Measurements from ENCODE around the gene ENPP7. TPM values are rescaled to one million over a fixed set of nuclear protein-coding genes. Genes with fewer than 3 reads are reported as not detected.
A peak's percentile ranks its signal among the peaks of the same experiment; 100 is the strongest.
"Not testable (repeated sequence)": the region's sequence is repeated elsewhere in the genome, so short reads cannot be mapped to it uniquely, and the experiment has no call there.

ENPP7 gene
- total RNA-seq, 1 donor = not detected

GRCh38 chr17:79769570-79770506 is 39.1 kb downstream of the ENPP7 start:
- peaks cover 10% of the 10 kb centered on the region for H3K27me3 ChIP-seq (ENCODE audit: insufficient read depth, low read length)
- H3K9me3 ChIP-seq (ENCODE audit: low read depth, low read length) = no peaks in the 10 kb centered on the region
- H3K4me3 ChIP-seq (ENCODE audit: low read length) = no peak overlapping the region
- no peaks in the 10 kb centered on the region for H3K4me1 ChIP-seq (ENCODE audit: insufficient read depth, low read length)

DNA sequence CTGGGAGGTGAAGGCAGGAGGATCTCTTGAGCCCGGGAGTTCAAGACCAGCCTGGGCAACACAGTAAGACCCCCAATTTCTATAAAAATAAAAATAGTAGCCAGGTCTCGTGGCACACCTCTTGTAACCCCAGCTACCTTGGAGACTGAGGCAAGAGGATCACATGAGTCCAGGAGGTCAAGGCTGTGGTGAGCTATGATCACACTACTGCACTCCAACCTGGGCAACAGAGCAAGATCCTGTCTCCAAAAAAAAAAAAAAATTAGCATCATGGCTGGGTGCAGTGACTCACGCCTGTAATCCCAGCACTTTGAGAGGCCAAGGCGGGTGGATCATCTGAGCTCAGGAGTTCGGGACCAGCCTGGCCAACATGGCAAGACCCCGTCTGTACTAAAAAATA is 40.5 kb downstream of the ENPP7 start:
- no peaks in the 10 kb centered on the region for H3K4me1 ChIP-seq (ENCODE audit: insufficient read depth, low read length)
- peaks cover 25% of the 10 kb centered on the region for H3K27me3 ChIP-seq (ENCODE audit: insufficient read depth, low read length)
- H3K4me3 ChIP-seq (ENCODE audit: low read length) = no peak overlapping the region
- H3K9me3 ChIP-seq (ENCODE audit: low read depth, low read length) = no peaks in the 10 kb centered on the region

GRCh38 chr17:79772726-79773125 is 42.0 kb downstream of the ENPP7 start:
- peaks cover 34% of the 10 kb centered on the region for H3K27me3 ChIP-seq (ENCODE audit: insufficient read depth, low read length)
- H3K4me3 ChIP-seq (ENCODE audit: low read length); H3K4me1 ChIP-seq (ENCODE audit: insufficient read depth, low read length); H3K9me3 ChIP-seq (ENCODE audit: low read depth, low read length): not testable (repeated sequence)

GRCh38 chr17:79774561-79774975 is 43.8 kb downstream of the ENPP7 start:
- peaks cover 16% of the 10 kb centered on the region for H3K4me1 ChIP-seq (ENCODE audit: insufficient read depth, low read length)
- no peak overlapping the region for H3K4me3 ChIP-seq (ENCODE audit: low read length)
- H3K27me3 ChIP-seq (ENCODE audit: insufficient read depth, low read length) = peaks cover 45% of the 10 kb centered on the region
- no peaks in the 10 kb centered on the region for H3K9me3 ChIP-seq (ENCODE audit: low read depth, low read length)

GRCh38 chr17:79775632-79776031 is 44.9 kb downstream of the ENPP7 start:
- Histone ChIP-seq H3K4me3 (ENCODE audit: low read length) (no peak overlapping the region), H3K4me1 (ENCODE audit: insufficient read depth, low read length) (peaks cover 16% of the 10 kb centered on the region), H3K9me3 (ENCODE audit: low read depth, low read length) (no peaks in the 10 kb centered on the region), H3K27me3 (ENCODE audit: insufficient read depth, low read length) (peaks cover 52% of the 10 kb centered on the region)

DNA sequence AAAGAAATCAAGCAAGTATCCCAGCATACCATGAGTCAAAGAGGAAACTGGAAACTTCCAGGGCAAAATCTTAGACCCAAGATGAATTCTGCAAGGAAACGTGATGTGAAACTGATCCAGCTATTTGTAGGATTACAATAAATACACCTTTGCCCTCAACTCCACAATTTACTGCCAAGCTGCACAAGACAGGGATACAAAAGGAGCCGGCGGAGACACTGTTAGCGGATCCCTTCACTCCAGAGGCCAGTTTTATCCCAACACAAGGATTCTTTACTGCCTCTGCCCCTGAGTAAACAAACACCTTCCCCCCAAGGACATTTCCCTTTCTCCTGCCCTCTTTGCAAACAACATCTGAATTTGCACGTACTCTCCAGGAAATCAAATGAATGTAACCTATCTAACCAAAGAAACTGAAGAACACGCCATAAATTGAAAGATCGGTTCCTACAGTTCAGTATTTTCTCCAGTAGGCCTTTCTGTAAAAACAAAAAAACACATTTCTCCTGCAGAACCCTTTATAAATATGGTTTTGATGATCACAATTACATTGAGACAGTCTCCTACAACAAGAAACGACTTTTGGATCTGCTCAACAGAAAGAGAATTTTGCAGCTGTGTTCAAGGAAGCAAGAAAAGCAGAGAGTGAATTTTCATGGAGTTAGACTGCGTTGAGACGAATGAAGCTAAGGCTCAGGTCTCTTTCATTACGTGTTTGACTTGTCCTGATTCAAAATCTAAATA is 45.8 kb downstream of the ENPP7 start:
- H3K27me3 ChIP-seq (ENCODE audit: insufficient read depth, low read length) = peaks cover 55% of the 10 kb centered on the region
- H3K4me1 ChIP-seq (ENCODE audit: insufficient read depth, low read length) = peaks cover 18% of the 10 kb centered on the region
- H3K9me3 ChIP-seq (ENCODE audit: low read depth, low read length) = no peaks in the 10 kb centered on the region
- H3K4me3 ChIP-seq (ENCODE audit: low read length) = no peak overlapping the region

- peaks cover 26% of the 10 kb centered on the region for H3K4me1 ChIP-seq (ENCODE audit: insufficient read depth, low read length)
- H3K4me3 ChIP-seq (ENCODE audit: low read length) = peak overlapping the region; percentile 24
- no peaks in the 10 kb centered on the region for H3K9me3 ChIP-seq (ENCODE audit: low read depth, low read length)
- peaks cover 56% of the 10 kb centered on the region for H3K27me3 ChIP-seq (ENCODE audit: insufficient read depth, low read length)
These were observed 46.6 kb downstream of the ENPP7 start for GRCh38 chr17:79777120-79777893.

DNA sequence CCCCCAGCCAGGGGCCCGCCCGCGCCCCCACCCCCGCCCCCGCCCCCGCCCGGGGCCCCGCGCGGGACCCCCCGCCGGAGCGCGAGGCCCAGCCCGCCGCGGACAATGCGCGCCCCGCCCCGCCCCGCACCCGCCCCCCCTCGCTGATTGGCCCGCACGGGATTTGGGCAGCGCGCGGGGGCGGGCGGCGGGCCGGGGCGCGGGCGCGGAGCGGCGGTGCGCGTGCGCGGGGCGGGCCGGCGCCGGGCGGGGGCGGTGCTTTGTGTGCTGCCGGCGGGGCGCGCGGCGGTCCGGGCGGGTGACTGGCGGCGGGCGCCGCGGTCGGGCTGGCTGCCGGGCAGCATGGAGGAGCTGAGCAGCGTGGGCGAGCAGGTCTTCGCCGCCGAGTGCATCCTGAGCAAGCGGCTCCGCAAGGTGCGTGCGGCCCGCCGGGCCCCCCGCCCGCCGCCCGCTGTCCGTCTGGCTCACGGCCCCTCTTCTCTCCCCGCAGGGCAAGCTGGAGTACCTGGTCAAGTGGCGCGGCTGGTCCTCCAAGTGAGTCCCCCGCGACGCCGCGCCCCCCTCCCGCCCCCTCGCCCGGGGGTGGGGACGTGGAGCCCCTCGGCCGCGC is 47.3 kb downstream of the ENPP7 start, which contains the start of gene CBX2:
Gene CBX2 (plus strand): TSS at position 255 of the 610 bp plus-strand sequence. CDS start 88 bp downstream, at position 343.
- no peaks in the 10 kb centered on the region for H3K9me3 ChIP-seq (ENCODE audit: low read depth, low read length)
- peaks cover 26% of the 10 kb centered on the region for H3K4me1 ChIP-seq (ENCODE audit: insufficient read depth, low read length)
- peaks cover 59% of the 10 kb centered on the region for H3K27me3 ChIP-seq (ENCODE audit: insufficient read depth, low read length)
- peak within 1 kb of the TSS; percentile 24 for H3K4me3 ChIP-seq (ENCODE audit: low read length)

DNA sequence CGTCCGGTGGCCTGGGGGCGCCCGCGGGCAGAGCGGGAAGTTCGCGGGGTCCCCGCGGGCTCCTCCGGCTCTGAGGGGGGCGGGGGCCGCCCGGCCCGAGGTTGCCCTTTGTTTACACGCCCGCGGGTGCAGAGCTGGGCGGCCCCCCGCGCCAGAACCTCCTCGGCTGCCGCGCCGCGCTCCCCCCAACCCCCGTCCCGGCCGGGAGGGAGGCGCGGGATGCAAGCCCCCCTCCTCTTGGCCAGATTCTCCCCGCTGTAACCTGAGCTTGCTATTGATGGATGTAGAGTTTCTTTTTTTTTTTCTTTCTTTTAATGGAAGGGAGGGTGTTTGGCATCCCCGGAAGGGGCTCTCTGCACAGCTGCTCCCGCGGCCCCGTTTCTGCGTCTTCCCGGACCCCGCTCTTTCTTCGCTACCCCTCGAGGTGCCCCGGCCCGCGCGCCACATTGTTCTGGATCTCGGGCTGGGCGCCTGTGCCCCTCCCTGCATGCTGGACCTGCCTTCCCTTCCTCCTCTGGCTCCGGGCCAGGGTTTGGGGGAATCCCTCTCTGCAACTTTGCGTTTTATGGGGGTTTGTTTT is 47.9 kb downstream of the ENPP7 start:
- no peaks in the 10 kb centered on the region for H3K9me3 ChIP-seq (ENCODE audit: low read depth, low read length)
- peaks cover 26% of the 10 kb centered on the region for H3K4me1 ChIP-seq (ENCODE audit: insufficient read depth, low read length)
- peaks cover 59% of the 10 kb centered on the region for H3K27me3 ChIP-seq (ENCODE audit: insufficient read depth, low read length)
- H3K4me3 ChIP-seq (ENCODE audit: low read length) = peak overlapping the region; percentile 13

- H3K4me3 ChIP-seq (ENCODE audit: low read length) = no peak overlapping the region
- no peaks in the 10 kb centered on the region for H3K9me3 ChIP-seq (ENCODE audit: low read depth, low read length)
- H3K4me1 ChIP-seq (ENCODE audit: insufficient read depth, low read length) = peaks cover 26% of the 10 kb centered on the region
- peaks cover 59% of the 10 kb centered on the region for H3K27me3 ChIP-seq (ENCODE audit: insufficient read depth, low read length)
These were observed 48.4 kb downstream of the ENPP7 start for GRCh38 chr17:79779084-79779529.

DNA sequence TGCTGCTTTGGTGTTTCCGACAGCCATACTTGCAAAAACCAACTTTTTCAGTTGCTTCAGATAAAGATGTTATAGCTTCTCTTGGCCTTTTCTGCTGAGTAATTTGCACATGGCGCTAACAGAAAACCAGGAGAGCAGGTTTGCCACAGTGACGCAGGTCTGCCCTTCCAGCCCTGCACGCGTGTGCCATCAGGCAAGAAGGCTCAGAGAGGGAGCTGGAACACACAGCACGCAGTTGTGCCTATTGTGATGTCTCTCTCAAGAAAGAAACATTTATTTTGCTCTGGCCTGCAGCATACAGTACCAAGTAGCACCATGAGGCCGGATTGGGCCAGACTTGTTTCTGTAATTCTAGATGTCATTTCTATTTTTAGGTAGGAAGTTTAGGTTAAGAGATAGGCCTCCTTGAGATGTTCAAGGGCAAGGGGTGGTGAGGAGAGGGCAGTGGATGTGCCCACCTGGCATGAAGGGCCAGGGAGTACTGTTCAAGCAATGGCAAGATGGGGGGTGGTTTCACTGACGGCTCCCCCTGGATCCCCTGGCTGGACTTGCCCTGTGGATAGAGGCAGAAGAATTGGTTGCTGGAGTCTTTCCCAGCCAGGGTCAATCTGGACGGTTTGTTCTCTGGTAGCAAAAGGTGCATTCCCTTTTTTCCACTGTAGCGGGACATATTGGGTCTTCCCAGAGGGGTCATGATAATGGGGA is 49.1 kb downstream of the ENPP7 start:
- Histone ChIP-seq H3K27me3 (ENCODE audit: insufficient read depth, low read length) (peaks cover 52% of the 10 kb centered on the region), H3K4me1 (ENCODE audit: insufficient read depth, low read length) (peaks cover 26% of the 10 kb centered on the region)

GRCh38 chr17:79781012-79781650 is 50.4 kb downstream of the ENPP7 start:
- Histone ChIP-seq H3K4me3 (ENCODE audit: low read length) (no peak overlapping the region), H3K4me1 (ENCODE audit: insufficient read depth, low read length) (peaks cover 26% of the 10 kb centered on the region), H3K9me3 (ENCODE audit: low read depth, low read length) (no peaks in the 10 kb centered on the region), H3K27me3 (ENCODE audit: insufficient read depth, low read length) (peaks cover 39% of the 10 kb centered on the region)

More for the DNA sequence above, 49.1 kb downstream of the ENPP7 start:
- Histone ChIP-seq H3K9me3 (ENCODE audit: low read depth, low read length) (no peaks in the 10 kb centered on the region), H3K4me3 (ENCODE audit: low read length) (no peak overlapping the region)

Measured in mononuclear cell (primary cell).